GM21381 (cell line): Measurements from ENCODE around the gene TEX261.

Source experiments
- ATAC-seq: cut with Tn5 transposase; IDR thresholded peaks from one replicate; pipeline ENCODE4 v1.9.1; 2021; ENCODE audit warnings: mild to moderate bottlenecking, moderate library complexity; ENCODE audit not compliant: unreplicated experiment

The TEX261 gene

DNA sequence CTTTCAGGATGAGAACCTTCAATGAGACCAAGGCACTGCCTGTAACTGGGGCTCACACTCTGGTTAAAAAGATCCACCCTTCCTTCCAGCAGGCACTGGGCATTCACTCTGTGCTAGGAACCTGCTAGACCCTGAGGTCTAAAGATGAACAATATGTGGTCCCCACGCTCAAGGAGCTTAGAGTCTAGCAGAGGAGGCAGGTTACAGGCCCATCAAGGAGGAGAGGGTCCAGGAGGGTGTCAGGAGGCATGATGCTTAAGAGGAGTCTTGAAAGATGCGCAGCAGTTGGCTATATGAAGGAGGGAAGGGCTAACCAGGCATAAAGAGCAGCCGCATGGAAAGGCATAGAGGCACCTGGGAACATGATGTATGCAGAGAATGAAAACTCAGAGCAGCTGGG, 11.7 kb downstream of the TEX261 start:
- no peak for ATAC-seq

- no peak for ATAC-seq
These were observed 12.5 kb downstream of the TEX261 start for GRCh38 chr2:70981866-70982810.

- no peak for ATAC-seq
These were observed 13.3 kb downstream of the TEX261 start for GRCh38 chr2:70981421-70981820.

DNA sequence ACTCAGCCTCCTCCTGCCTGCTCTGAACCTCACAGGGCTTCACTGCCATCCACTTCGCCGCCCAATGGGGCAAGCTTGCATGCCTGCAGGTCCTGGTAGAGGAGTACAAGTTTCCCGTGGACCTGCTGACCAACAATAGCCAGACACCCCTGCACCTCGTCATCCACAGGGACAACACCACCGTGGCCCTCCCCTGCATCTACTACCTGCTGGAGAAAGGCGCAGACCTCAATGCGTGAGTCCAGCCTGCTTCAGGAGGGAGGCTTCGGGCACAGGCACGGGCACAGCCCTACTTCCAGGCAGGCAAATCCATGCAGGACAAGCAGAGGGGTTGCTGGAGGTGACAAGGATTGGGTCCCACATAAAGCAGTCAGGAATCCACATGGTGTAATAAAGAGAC, 15.0 kb downstream of the TEX261 start:
- no peak for ATAC-seq

DNA sequence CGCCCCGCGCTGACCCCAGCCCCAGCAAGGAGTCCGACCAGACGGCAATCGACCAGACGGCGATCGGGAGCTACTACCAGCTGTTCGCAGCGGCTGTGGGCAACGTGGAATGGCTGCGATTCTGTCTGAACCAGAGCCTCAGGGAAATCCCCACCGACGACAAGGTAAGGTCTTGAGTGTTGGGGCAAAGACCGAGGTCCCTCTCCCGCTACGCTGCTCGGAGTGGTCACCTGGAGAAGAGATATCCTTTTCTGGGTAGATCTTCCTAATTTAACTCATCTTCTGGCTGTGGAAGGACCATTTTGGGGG, 15.5 kb downstream of the TEX261 start:
- no peak for ATAC-seq

DNA sequence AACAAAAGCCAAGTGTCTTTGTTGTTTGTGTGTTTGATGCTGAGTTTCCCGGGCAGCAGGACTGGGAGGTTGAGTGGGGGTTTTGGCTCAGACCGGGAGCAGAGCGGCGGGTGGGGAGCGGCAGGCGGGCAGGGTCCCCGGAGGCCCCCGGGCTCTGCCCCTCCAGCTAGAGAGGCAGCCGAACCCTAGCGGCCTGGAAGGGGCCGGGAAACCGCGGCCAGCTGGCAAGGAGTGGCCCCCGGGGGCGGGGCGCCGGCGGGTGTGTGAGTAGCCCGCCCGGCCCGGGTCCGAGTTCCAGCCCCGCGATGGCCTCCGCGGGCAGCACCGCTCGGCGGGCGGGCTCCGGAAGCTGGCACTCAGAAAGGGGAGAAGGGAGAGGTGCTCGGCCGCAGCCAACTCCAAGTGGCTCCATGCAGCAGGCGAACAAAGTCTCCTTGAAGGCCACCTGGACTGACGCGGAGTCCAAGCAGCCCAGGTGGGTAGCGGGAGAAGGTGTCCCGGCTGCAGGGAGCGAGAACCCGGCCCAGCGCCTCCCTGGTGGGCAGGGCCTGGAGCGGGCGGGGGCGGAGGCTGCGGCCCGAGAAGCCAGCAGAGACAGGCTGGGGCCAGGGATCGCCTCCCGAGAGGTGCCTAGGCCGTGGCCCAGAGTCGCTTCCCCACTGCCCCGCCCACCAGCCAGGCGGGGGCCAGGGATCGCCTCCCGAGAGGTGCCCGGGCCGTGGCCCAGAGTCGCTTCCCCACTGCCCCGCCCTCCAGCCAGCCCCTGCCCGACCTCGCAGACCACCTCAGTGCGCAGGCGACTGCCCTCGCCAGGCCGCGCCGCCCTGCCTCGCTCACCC, 16.1 kb downstream of the TEX261 start, which contains the start of gene ANKRD53:
ANKRD53 (plus strand) TSS at position 290 of the 839 bp plus-strand sequence; CDS start at position 306, 16 bp downstream.
- no peak for ATAC-seq

- no peak for ATAC-seq
These were observed 17.0 kb downstream of the TEX261 start for GRCh38 chr2:70977605-70978205.

DNA sequence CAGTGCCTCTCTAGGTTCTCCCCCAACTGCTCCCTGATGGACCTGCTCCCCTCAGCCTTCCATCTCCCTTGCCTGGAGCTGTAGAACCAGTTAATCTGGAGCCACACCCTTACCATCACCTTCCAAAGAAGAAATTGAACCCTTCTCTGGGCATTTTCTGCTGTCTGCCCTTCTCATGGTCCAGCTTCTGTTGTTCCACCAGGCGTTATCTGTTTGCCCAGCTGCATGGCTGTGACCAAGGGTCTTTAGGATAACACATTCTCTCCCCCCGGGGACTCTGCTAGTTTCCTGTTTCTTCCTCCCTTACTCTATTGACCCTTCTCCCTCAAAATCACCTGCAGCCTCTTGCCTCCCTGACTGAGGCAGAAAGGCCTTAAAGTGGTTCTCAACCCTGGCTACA, 19.4 kb downstream of the TEX261 start:
- ATAC-seq = no peak

GRCh38 chr2:70974592-70974991, 20.1 kb downstream of the TEX261 start:
- ATAC-seq = no peak

DNA sequence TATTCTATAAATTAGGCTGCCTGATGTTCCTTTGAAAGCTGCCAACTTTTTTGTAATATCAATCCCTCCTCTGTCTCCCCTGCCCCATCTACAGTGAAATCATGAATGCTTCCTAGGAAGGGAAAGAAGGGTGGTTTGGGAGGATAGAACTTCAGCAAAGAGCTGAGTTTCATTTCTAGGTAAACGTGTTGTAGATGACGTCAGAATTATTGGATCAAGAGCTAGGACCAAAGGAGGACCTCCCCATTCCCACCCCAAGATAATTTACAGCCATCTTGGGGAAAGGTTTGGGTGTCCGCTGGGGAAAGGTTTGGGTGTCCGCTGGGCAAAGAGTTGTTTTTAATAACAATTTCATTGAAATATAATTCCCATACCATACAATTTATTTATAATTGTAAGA, 27.5 kb downstream of the TEX261 start:
- ATAC-seq = no peak

GRCh38 chr2:70966681-70967080, 28.0 kb downstream of the TEX261 start:
- no peak for ATAC-seq

- ATAC-seq = no peak
These were observed 29.2 kb downstream of the TEX261 start for GRCh38 chr2:70965506-70965905.

- peak; percentile 91 for ATAC-seq
These were observed 29.9 kb downstream of the TEX261 start for GRCh38 chr2:70964596-70965386.

DNA sequence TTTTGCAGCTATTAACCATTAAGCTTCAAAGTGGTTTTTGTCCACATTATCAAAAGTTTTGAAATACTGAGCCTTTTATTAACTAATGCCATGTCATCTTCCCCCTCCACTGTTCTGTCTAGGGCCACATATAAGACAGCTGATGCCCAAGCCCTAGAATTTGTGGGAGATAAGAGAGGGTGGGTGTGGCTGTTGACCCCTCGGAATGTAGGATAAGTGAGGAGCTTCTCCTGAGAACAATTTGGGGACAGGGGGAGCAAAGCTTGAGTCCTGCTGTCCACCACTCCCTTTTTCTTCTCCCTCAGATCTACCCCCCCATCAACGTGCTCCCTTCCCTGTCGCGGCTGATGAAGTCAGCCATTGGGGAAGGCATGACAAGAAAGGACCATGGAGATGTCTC, 30.5 kb downstream of the TEX261 start:
- ATAC-seq = no peak

DNA sequence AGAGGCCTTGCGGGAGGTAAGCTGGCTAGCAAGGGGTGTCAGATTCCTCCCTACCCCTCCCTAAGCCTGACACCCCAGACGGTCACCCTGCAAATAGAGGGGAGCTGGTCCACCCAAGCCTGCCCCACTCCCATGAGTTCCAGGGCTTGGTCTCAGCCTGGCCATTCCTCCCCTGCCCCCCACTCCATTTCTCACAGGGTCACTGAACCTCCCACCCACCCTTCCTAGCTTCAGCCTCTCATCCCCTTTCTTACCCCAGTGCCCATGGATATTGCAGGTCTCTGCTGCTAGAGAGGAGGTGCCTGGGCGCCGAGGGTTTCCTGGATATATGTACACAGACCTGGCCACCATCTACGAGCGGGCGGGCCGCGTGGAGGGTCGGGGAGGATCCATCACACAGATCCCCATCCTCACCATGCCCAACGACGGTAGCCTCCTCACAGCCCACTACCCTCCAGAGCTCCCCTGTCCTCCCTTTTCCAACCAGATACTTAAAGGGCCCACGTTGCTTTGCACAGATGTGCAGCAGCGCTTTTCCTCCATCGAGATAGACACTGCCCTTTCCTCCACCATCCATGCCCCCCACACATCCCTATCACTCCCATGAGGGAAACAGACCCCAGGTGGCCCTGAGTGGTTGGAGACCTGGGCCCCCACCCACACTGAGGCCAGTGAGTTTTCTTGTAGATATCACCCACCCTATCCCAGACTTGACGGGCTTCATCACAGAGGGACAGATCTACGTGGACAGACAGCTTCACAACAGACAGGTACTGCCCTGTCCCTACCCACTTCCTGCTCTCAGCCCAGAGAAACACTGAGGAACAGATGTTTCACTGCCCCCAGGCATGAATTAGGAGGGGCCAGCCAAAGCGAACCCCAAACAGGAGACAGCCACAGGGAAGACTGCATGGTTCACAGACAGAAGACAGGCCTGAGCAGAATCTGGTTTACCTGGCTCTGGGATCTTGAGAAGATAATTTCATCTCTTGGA, 31.5 kb downstream of the TEX261 start:
- ATAC-seq = no peak

- no peak for ATAC-seq
These were observed 32.3 kb downstream of the TEX261 start for GRCh38 chr2:70962211-70962884.

DNA sequence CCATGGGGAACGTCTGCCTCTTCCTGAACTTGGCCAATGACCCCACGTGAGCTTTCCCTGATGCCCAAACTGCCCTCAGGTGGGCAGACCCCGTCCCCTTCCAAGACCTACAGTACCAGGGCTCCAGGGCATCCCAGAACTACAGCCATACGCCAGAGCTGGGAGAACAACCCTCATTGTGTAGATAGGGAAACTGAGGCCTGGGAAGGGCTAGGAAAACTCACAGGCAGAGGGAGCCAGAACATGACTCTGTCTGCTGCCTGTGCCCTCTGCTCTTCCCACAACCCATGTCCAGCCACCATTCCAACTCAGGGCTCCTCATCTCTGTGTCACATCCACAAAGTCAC, 33.1 kb downstream of the TEX261 start:
- ATAC-seq = no peak

GRCh38 chr2:70960833-70961647, 33.6 kb downstream of the TEX261 start:
- no peak for ATAC-seq
